Nephron progenitor cell (in vitro differentiated cells): Measurements from ENCODE around the gene CMSS1.

Experiments
- DNase-seq: peaks from one replicate; pipeline ENCODE4 v3.0.0; 2021
- H3K27ac Mint-ChIP-seq: 2 replicates; pipeline ENCODE4 v1.8.0; 2021; ENCODE audit warnings: mild to moderate bottlenecking, moderate library complexity, mixed read lengths
- H3K27me3 Mint-ChIP-seq: 2 replicates; pipeline ENCODE4 v1.8.0; 2021; ENCODE audit warnings: mild to moderate bottlenecking, low read depth, mixed read lengths; ENCODE audit not compliant: poor library complexity
- H3K36me3 Mint-ChIP-seq: 2 replicates; pipeline ENCODE4 v1.8.0; 2021; ENCODE audit warnings: low read depth, mixed read lengths
- H3K4me1 Mint-ChIP-seq: 2 replicates; pipeline ENCODE4 v1.8.0; 2021; ENCODE audit warnings: mixed read lengths
- H3K4me3 Mint-ChIP-seq: 2 replicates; pipeline ENCODE4 v1.8.0; 2021; ENCODE audit warnings: mild to moderate bottlenecking, moderate library complexity, mixed read lengths
- H3K9me3 Mint-ChIP-seq: 2 replicates; pipeline ENCODE4 v1.8.0; 2021; ENCODE audit warnings: mild to moderate bottlenecking, moderate library complexity, mixed read lengths
- TF ChIP-seq, protein P1 (sequence below): fragments of 200-600 bp; sonication (generic); IDR thresholded peaks from 2 replicates; pipeline ENCODE4 v1.5.0; 2021; ENCODE audit warnings: antibody characterized with exemption

The CMSS1 gene

DNA sequence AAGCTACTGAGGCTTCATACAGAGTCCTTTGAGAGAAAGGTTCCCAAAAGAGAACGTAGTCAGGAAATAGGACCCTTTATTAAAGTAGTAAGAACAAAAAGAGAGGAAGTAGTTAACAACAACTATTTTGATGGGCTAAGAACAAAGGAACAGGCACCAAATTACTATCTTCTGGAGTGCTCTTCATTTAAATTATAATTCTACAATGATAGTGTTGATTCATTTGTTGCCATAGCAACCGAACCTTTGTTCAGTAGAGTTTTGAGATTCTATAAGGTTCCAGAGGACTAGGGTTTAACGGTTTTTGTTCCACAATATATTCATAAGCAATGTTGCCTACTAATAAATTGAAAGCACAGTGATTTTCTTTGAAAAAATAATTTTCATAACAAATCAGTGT, 78.8 kb downstream of the CMSS1 start:
- Mint-ChIP-seq H3K36me3 (peaks cover 5% of the 10 kb centered on the region), H3K27ac (no peak overlapping the region), H3K9me3 (no peaks in the 10 kb centered on the region), H3K4me1 (peaks cover 13% of the 10 kb centered on the region), H3K27me3 (peaks cover 4% of the 10 kb centered on the region), H3K4me3 (no peak overlapping the region)
- TF ChIP-seq, protein P1, sequence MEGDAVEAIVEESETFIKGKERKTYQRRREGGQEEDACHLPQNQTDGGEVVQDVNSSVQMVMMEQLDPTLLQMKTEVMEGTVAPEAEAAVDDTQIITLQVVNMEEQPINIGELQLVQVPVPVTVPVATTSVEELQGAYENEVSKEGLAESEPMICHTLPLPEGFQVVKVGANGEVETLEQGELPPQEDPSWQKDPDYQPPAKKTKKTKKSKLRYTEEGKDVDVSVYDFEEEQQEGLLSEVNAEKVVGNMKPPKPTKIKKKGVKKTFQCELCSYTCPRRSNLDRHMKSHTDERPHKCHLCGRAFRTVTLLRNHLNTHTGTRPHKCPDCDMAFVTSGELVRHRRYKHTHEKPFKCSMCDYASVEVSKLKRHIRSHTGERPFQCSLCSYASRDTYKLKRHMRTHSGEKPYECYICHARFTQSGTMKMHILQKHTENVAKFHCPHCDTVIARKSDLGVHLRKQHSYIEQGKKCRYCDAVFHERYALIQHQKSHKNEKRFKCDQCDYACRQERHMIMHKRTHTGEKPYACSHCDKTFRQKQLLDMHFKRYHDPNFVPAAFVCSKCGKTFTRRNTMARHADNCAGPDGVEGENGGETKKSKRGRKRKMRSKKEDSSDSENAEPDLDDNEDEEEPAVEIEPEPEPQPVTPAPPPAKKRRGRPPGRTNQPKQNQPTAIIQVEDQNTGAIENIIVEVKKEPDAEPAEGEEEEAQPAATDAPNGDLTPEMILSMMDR, result no peak
- DNase-seq, result no peak

DNA sequence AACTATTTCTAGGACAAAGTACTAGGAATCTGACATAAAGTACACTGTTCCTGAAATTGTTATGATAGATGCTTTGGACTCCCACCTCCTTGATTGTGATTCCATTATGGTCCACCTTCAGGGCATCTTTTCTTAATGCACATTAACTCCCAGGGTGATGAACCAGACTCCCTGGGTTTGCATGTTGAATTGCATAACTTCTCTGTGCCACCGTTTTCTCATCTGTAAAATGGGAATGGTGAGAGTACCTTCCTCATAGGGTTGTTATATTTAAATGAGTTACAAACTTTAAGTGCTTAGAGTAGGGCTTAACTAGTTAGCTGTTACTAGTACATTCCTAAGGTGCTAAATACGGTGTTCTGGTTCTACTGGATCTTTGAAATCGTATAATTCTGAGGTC, 81.9 kb downstream of the CMSS1 start:
- Mint-ChIP-seq H3K27ac (no peak overlapping the region), H3K4me3 (no peak overlapping the region), H3K4me1 (peaks cover 14% of the 10 kb centered on the region), H3K27me3 (peaks cover 4% of the 10 kb centered on the region), H3K36me3 (no peaks in the 10 kb centered on the region), H3K9me3 (no peaks in the 10 kb centered on the region)
- DNase-seq, result no peak
- TF ChIP-seq, protein P1, result no peak

DNA sequence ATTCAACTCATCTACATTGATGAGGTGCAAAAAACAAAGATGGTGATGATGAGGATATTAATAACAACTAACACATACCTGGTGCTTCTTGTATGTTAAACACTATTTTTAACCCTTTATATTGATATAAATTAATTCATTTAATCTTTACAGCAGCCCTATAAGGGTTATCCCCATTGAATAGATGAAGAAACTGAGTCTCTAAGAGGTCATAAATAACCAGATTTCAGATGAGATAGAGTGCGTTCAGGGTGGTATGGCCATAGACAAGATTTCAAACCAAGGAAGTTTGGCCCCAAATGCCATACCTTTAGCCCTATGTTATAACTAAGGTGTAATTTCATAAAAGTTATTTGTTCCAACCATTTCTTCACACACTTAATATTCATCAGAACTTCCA, 82.6 kb downstream of the CMSS1 start:
- Mint-ChIP-seq H3K27me3 (peaks cover 4% of the 10 kb centered on the region), H3K9me3 (no peaks in the 10 kb centered on the region), H3K36me3 (no peaks in the 10 kb centered on the region), H3K27ac (no peak overlapping the region), H3K4me3 (no peak overlapping the region), H3K4me1 (peaks cover 19% of the 10 kb centered on the region)
- DNase-seq, result no peak
- TF ChIP-seq, protein P1, result no peak

DNA sequence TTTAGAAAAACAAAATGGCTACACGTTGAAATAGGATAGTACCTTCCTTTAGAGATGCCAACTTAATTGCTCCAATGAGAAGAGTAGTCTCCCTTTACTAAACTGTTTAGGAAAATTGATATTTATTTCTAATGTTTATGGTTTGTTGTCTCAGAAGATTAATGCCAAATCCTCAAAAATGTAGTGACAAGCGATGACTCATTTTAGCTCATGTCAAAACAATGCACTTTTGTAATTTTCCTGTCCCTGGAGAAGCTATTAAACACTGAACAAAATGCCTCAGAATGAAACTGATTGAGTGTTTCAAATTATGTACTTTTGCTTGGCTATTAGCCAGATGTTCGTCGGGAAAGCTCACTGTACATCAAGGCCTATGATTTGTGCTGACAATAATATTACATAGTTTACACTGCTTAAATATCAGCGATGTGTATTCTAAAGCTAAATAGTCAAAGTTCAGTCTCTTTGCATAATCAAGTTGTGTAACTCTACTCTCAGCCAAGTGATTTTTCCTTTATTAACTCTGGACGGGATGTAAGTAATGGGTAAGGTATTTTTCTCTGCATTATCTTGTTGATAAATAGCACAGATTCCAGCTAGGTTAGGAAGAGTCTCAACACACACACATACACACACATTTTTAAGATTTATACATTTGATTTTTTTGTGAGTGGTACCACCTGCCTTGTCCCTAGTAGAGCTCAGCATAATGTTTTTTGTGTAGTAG, 83.7 kb downstream of the CMSS1 start:
- TF ChIP-seq, protein P1, result no peak

DNA sequence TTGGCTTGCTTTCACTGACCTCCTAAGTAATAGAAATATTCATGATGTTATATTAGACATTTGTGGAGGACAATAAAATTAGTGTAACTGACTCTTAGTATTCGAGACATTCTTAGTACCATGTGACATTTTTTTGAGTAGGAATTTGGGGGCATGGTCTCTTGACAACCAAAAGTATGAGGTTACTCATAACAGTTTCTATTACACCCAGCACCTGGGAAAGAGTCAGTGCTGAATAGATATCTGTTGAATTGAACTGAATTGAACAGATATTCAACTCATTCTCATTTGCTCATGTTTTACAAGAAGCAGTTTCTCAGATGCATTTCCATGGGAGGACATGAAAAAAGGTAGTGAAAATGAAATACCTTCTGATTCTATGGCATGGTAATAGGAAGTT, 84.4 kb downstream of the CMSS1 start:
- Mint-ChIP-seq H3K36me3 (no peaks in the 10 kb centered on the region), H3K4me3 (no peak overlapping the region), H3K9me3 (no peaks in the 10 kb centered on the region), H3K27me3 (peaks cover 4% of the 10 kb centered on the region), H3K4me1 (peaks cover 8% of the 10 kb centered on the region), H3K27ac (no peak overlapping the region)
- DNase-seq, result no peak
- TF ChIP-seq, protein P1, result no peak

More for the DNA sequence above, 83.7 kb downstream of the CMSS1 start:
- H3K27ac Mint-ChIP-seq, result no peak overlapping the region
- no peak for DNase-seq
- H3K4me3 Mint-ChIP-seq, result no peak overlapping the region
- H3K4me1 Mint-ChIP-seq, result peaks cover 9% of the 10 kb centered on the region
- no peaks in the 10 kb centered on the region for H3K9me3 Mint-ChIP-seq
- peaks cover 4% of the 10 kb centered on the region for H3K27me3 Mint-ChIP-seq
- no peaks in the 10 kb centered on the region for H3K36me3 Mint-ChIP-seq

DNA sequence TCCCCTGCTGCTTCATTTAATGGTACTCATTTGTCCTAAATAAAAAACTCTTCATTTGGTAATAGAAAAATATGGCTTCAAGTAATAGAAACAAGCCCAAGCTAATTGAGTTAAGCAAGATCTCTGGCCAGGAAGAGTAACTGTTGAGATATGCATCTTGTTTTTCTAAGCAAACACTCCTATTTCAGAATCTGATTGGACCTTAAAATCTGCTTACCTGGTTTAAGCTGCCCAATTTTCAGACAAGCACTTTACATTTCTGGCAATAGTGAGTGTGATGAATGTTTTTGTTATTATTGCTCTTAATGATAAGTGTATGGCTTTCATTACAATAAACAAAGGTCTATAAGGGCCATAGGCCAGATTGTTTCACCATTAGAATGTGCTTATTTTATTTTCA, 86.2 kb downstream of the CMSS1 start:
- Mint-ChIP-seq H3K9me3 (no peaks in the 10 kb centered on the region), H3K4me3 (no peak overlapping the region), H3K27me3 (no peaks in the 10 kb centered on the region), H3K36me3 (peaks cover 5% of the 10 kb centered on the region), H3K27ac (no peak overlapping the region), H3K4me1 (peaks cover 8% of the 10 kb centered on the region)
- TF ChIP-seq, protein P1, result no peak
- no peak for DNase-seq
